CD4-positive, alpha-beta memory T cell (primary cell): Measurements from ENCODE around the gene IL17RA. TPM values are rescaled to one million over a fixed set of nuclear protein-coding genes. Genes with fewer than 3 reads are reported as not detected.
A peak's percentile ranks its signal among the peaks of the same experiment; 100 is the strongest.

Experiments used
- CTCF ChIA-PET: fragments of 350-600 bp; sonication (Branson Sonifier 250); formaldehyde crosslinking; loops from one replicate; lab custom pipeline; 2021; ENCODE audit warnings: inconsistent platforms; ENCODE audit not compliant: partially characterized antibody; lab: Charles Lee
- POLR2A ChIA-PET: fragments of 350-600 bp; sonication (Branson Sonifier 250); formaldehyde crosslinking; loops from one replicate; lab custom pipeline; 2021; ENCODE audit not compliant: partially characterized antibody; lab: Charles Lee
- DNase-seq, 5 donors: peaks; one replicate each; pipeline versions ENCODE4 v3.0.0 to v3.0.0-alpha.2; 2020 to 2022; ENCODE audit warnings: mixed read lengths in 1 of 5
- H3K27ac ChIP-seq: one replicate; pipeline ENCODE4 v1.7.0; 2013; ENCODE audit warnings: low read depth, low read length
- H3K27me3 ChIP-seq: 2 replicates; pipeline ENCODE4 v1.7.0; 2013; ENCODE audit warnings: mild to moderate bottlenecking, low read length, moderate library complexity; ENCODE audit not compliant: insufficient read depth
- H3K36me3 ChIP-seq: 2 replicates; pipeline ENCODE4 v1.7.0; 2013; ENCODE audit warnings: mild to moderate bottlenecking, low read length, moderate library complexity; ENCODE audit not compliant: insufficient read depth
- H3K4me1 ChIP-seq: 2 replicates; pipeline ENCODE4 v1.7.0; 2013; ENCODE audit warnings: mild to moderate bottlenecking, low read length, moderate library complexity; ENCODE audit not compliant: insufficient read depth
- H3K4me3 ChIP-seq, 2 donors: one replicate each; pipeline ENCODE4 v1.7.0; 2013; ENCODE audit warnings: low read length in 2 of 2, mild to moderate bottlenecking in 1 of 2
- H3K9me3 ChIP-seq, 2 donors: one replicate each; pipeline ENCODE4 v1.7.0; 2013; ENCODE audit warnings: low read length in 2 of 2, control low read depth in 1 of 2; ENCODE audit not compliant: control insufficient read depth in 1 of 2
- H3K27ac Mint-ChIP-seq, 7 donors: one replicate each; pipeline ENCODE4 v1.8.0; 2020 to 2021; ENCODE audit warnings: mixed read lengths in 7 of 7, mild to moderate bottlenecking in 6 of 7, inconsistent platforms in 3 of 7, moderate library complexity in 3 of 7
- H3K27me3 Mint-ChIP-seq, 2 donors: one replicate each; pipeline ENCODE4 v1.8.0; 2020 to 2021; ENCODE audit warnings: mixed read lengths in 2 of 2
- H3K36me3 Mint-ChIP-seq, 2 donors: one replicate each; pipeline ENCODE4 v1.8.0; 2020 to 2021; ENCODE audit warnings: mixed read lengths in 2 of 2, inconsistent platforms in 1 of 2, mild to moderate bottlenecking in 1 of 2
- H3K4me1 Mint-ChIP-seq, 4 donors: one replicate each; pipeline ENCODE4 v1.8.0; 2020 to 2021; ENCODE audit warnings: mixed read lengths in 4 of 4, mild to moderate bottlenecking in 1 of 4
- H3K4me3 Mint-ChIP-seq, 8 donors: one replicate each; pipeline ENCODE4 v1.8.0; 2020 to 2021; ENCODE audit warnings: mixed read lengths in 8 of 8, mild to moderate bottlenecking in 7 of 8, moderate library complexity in 6 of 8, inconsistent platforms in 3 of 8
- H3K9me3 Mint-ChIP-seq, 8 donors: one replicate each; pipeline ENCODE4 v1.8.0; 2020 to 2021; ENCODE audit warnings: mixed read lengths in 8 of 8, mild to moderate bottlenecking in 5 of 8, inconsistent platforms in 3 of 8, moderate library complexity in 1 of 8
- intact Hi-C: fragments of 100-400 bp; cut with micrococcal nuclease; formaldehyde crosslinking; loops from one replicate; pipeline ENCODE4 v1.15.1; 2023
- polyA plus RNA-seq, 2 donors: library from polyadenylated mRNA; unstranded; fragments of 300-500 nt; fragmentation: Illumina TruSeq; gene quantifications; one replicate each; pipeline ENCODE4 v1.2.3, GENCODE V29; 2021
- total RNA-seq, 2 experiments: library from RNA; stranded (reverse); gene quantifications; one replicate each; pipeline ENCODE4 v1.2.3, GENCODE V29; 2021

Gene IL17RA
- total and polyA plus RNA-seq, 4 experiments from 2014 or later: 19.8 to 77.2 (median 55.7) TPM

DNA sequence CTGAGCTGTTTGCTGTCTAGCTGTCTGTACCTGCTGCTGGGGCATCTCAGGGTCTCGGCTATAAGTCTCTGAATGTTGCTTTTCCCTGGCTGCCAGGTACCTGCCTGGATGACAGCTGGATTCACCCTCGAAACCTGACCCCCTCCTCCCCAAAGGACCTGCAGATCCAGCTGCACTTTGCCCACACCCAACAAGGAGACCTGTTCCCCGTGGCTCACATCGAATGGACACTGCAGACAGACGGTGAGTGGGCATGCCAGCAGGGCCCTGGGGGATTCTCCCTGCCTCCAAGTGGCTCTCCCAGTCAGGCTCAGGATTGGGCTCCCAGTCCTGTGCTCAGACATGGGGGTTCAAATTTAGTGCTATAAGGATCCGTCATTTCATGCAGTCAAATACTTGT is 12.9 kb downstream of the IL17RA start:
- Histone ChIP-seq H3K4me3 (no peak overlapping the region), H3K27me3 (no peaks in the 10 kb centered on the region), H3K4me1 (peaks cover 84% of the 10 kb centered on the region), H3K27ac (peak overlapping the region; percentile 21), H3K36me3 (peaks cover 42% of the 10 kb centered on the region), H3K9me3 (no peaks in the 10 kb centered on the region)
- Mint-ChIP-seq H3K36me3 (peaks cover 43 to 57% of the 10 kb centered on the region in 2 donors), H3K27ac (peak overlapping the region; percentile 37 to 91 (median 80)), H3K4me3 (peak overlapping the region in 7 of 8 donors; percentile 70 to 90 (median 83)), H3K4me1 (peaks cover 65 to 98% (median 79%) of the 10 kb centered on the region in 4 donors), H3K9me3 (no peaks in the 10 kb centered on the region), H3K27me3 (no peaks in the 10 kb centered on the region)
- DNase-seq: no peak
- POLR2A ChIA-PET: interaction anchor here (1.1 to 6.3 kb wide), 10 partner anchors 8 to 121 kb away, joined by 3 to 75 read pairs (median 5); partner anchors contain the start of genes ADA2, HDHD5 and IL17RA
- intact Hi-C loops: loop anchor here (1.0 to 2.0 kb wide), 2 partner anchors 13 to 17 kb away; partner anchors contain the start of gene IL17RA
- CTCF ChIA-PET: interaction anchor here (0.9 to 1.0 kb wide), 2 partner anchors 9 to 19 kb away, joined by 3 read pairs; no protein-coding TSS in a partner anchor

DNA sequence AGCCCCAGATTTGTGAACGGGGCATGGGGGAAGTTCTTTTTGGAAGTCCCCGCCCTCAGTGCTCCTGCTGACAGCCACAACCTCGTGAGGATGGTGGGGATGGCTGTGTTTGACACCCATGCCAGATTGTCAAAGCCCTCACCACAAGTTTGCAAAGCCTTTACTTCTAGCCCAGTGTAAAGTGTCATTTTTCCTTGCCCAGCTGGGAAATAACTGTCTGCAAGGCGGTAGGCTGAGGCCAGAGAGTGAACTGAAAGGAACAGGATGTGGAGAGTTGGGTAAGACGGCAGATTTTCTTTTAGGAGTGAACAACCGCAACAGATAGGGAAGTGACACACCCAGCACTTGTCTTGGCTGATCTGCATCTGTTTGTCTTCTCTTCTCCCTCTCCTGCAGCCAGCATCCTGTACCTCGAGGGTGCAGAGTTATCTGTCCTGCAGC is 13.6 kb downstream of the IL17RA start:
- intact Hi-C loops: loop anchor here (1.0 to 2.0 kb wide), 2 partner anchors 14 to 16 kb away; partner anchors contain the start of gene IL17RA
- peaks cover 48% of the 10 kb centered on the region for H3K36me3 ChIP-seq
- Mint-ChIP-seq H3K4me3 (peak overlapping the region in 7 of 8 donors; percentile 70 to 90 (median 83)), H3K36me3 (peaks cover 48 to 58% of the 10 kb centered on the region in 2 donors), H3K27me3 (no peaks in the 10 kb centered on the region), H3K9me3 (no peaks in the 10 kb centered on the region), H3K4me1 (peaks cover 60 to 95% (median 77%) of the 10 kb centered on the region in 4 donors), H3K27ac (peak overlapping the region; percentile 80 to 96 (median 91))
- H3K27me3 ChIP-seq: no peaks in the 10 kb centered on the region
- H3K4me3 ChIP-seq: peak overlapping the region in 1 of 2 donors; percentile 26
- H3K9me3 ChIP-seq: no peaks in the 10 kb centered on the region
- ChIA-PET POLR2A (interaction anchor here (0.9 to 6.3 kb wide), 12 partner anchors 9 to 121 kb away, joined by 3 to 75 read pairs (median 4); partner anchors contain the start of genes ADA2, HDHD5 and IL17RA), CTCF (interaction anchor here (1.0 to 1.6 kb wide), 2 partner anchors 10 to 11 kb away, joined by 4 to 7 read pairs; no protein-coding TSS in a partner anchor)
- peak overlapping the region; percentile 21 for H3K27ac ChIP-seq
- peak in 4 of 5 donors; percentile 40 to 54 (median 46) for DNase-seq
- H3K4me1 ChIP-seq: peaks cover 82% of the 10 kb centered on the region

DNA sequence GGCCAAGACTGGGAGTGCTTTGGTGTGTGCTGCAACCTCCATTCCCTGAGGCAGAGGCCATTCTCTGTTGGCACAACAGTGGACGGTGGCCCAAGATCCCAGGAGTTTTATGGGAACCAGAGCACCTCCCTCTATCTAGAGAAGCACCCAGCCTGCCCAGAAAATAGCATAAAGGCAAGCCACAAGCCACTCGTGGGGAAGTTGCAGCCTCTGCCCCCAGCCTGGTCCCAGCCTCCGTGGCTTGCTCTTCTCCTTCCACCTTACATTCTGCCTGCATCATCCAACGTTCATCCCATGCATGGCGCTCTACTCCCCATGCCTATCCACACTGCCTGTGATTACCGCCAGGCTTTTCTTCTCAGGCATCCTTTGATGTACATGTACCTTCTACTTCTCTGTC is 15.8 kb downstream of the IL17RA start:
- H3K36me3 ChIP-seq: peaks cover 64% of the 10 kb centered on the region
- Mint-ChIP-seq H3K4me1 (peaks cover 49 to 87% (median 68%) of the 10 kb centered on the region in 4 donors), H3K27me3 (no peaks in the 10 kb centered on the region), H3K4me3 (peak overlapping the region in 2 of 8 donors; percentile 22 to 58), H3K27ac (peak overlapping the region; percentile 15 to 94 (median 78)), H3K9me3 (no peaks in the 10 kb centered on the region), H3K36me3 (peaks cover 52 to 71% of the 10 kb centered on the region in 2 donors)
- intact Hi-C loops: no loop called here
- no peaks in the 10 kb centered on the region for H3K9me3 ChIP-seq
- H3K27me3 ChIP-seq: no peaks in the 10 kb centered on the region
- POLR2A ChIA-PET: interaction anchor here (0.9 kb wide), 1 partner anchor 13 kb away, joined by 5 read pairs; no protein-coding TSS in a partner anchor
- DNase-seq: no peak
- CTCF ChIA-PET: no interaction called here
- no peak overlapping the region for H3K4me3 ChIP-seq
- H3K27ac ChIP-seq: no peak overlapping the region
- peaks cover 65% of the 10 kb centered on the region for H3K4me1 ChIP-seq

DNA sequence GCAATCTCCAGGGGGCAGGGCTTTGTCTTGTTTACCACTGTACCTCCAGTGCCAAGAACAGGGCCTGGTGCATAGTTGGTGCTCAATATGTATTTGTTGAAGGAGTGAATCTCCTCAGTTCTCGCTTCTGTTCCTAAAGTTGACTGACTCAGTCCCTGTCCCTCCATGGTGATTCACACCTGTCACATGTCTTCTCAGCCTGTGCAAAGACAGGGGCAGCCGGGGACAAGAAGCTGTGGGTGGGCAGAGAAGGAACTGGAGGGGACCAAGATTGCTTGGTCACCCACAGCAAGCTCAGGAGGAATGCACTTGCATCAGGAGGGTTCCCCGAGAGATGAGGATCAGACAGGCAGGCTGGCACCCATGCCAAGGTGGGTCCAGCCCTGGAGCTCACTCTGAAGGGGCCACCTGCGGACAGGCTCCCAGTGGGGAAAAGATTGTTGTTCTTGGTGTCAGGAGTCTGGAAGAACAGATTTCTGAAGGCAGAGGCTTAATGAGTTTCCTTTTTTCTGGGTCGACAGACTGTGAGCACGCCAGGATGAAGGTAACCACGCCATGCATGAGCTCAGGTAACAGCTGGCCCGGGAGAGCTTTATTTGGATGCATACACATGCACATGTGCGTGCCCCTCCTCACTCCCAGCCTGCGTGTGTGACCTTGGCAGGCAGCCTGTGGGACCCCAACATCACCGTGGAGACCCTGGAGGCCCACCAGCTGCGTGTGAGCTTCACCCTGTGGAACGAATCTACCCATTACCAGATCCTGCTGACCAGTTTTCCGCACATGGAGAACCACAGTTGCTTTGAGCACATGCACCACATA is 16.9 kb downstream of the IL17RA start:
- Mint-ChIP-seq H3K4me3 (peak overlapping the region in 2 of 8 donors; percentile 6 to 22), H3K9me3 (no peaks in the 10 kb centered on the region), H3K27ac (peak overlapping the region; percentile 13 to 89 (median 60)), H3K27me3 (no peaks in the 10 kb centered on the region), H3K4me1 (peaks cover 49 to 87% (median 69%) of the 10 kb centered on the region in 4 donors), H3K36me3 (peaks cover 55 to 80% of the 10 kb centered on the region in 2 donors)
- Histone ChIP-seq H3K4me3 (no peak overlapping the region), H3K9me3 (no peaks in the 10 kb centered on the region), H3K4me1 (peaks cover 64% of the 10 kb centered on the region), H3K27me3 (no peaks in the 10 kb centered on the region), H3K36me3 (peaks cover 75% of the 10 kb centered on the region), H3K27ac (no peak overlapping the region)
- ChIA-PET CTCF (interaction anchor here (0.6 kb wide), 1 partner anchor 113 kb away, joined by 3 read pairs; no protein-coding TSS in a partner anchor), POLR2A (interaction anchor here (0.9 to 2.2 kb wide), 2 partner anchors 14 to 15 kb away, joined by 5 to 10 read pairs; no protein-coding TSS in a partner anchor)
- intact Hi-C loops: no loop called here
- DNase-seq: no peak

DNA sequence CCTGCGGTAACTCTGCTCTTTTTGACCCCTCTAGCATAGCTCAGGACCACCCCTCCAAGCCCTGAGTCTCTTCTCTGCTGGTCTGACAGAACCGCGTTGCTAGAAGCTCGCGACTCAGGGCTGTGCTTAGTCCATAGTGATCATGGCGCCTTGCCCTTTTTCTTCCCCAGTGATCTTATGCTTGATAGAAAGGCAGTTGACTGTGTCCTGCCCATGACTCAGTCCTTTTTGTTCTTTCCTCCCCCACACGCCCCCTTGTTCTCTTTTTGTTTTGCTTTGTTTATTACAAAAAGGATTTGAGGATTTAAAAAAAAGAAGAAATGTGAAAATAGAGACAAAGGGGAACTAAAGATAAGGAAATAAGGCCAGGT is 17.5 kb downstream of the IL17RA start:
- Mint-ChIP-seq H3K27ac (peak overlapping the region in 4 of 7 donors; percentile 29 to 81 (median 63)), H3K27me3 (no peaks in the 10 kb centered on the region), H3K36me3 (peaks cover 61 to 83% of the 10 kb centered on the region in 2 donors), H3K9me3 (no peaks in the 10 kb centered on the region), H3K4me1 (peaks cover 49 to 87% (median 69%) of the 10 kb centered on the region in 4 donors), H3K4me3 (no peak overlapping the region)
- DNase-seq: no peak
- Histone ChIP-seq H3K9me3 (no peaks in the 10 kb centered on the region), H3K27ac (no peak overlapping the region), H3K4me3 (no peak overlapping the region), H3K36me3 (peaks cover 76% of the 10 kb centered on the region), H3K27me3 (no peaks in the 10 kb centered on the region), H3K4me1 (peaks cover 64% of the 10 kb centered on the region)
- CTCF ChIA-PET: interaction anchor here (0.6 kb wide), 1 partner anchor 112 kb away, joined by 3 read pairs; no protein-coding TSS in a partner anchor
- intact Hi-C loops: no loop called here
- POLR2A ChIA-PET: interaction anchor here (2.2 kb wide), 1 partner anchor 15 kb away, joined by 10 read pairs; no protein-coding TSS in a partner anchor

DNA sequence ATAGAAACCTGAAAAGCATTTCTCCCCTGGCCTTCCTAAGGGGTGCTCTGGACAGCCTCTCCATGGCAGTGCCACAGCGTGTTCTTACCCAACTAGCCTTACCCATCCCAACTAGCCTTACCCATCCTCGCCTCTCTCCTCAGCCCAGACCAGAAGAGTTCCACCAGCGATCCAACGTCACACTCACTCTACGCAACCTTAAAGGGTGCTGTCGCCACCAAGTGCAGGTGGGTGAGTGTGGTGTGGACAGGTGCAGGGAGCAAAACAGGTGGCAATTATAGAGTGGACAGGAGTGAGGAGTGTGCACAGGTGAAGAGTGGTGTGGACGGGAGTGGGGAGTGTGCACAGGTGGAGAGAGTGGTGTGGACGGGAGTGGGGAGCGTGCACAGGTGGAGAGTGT is 18.6 kb downstream of the IL17RA start:
- Histone ChIP-seq H3K27ac (no peak overlapping the region), H3K4me3 (no peak overlapping the region), H3K9me3 (no peaks in the 10 kb centered on the region), H3K4me1 (peaks cover 62% of the 10 kb centered on the region), H3K27me3 (no peaks in the 10 kb centered on the region), H3K36me3 (peaks cover 86% of the 10 kb centered on the region)
- ChIA-PET POLR2A (interaction anchor here (0.7 to 2.2 kb wide), 2 partner anchors 15 to 16 kb away, joined by 3 to 10 read pairs; no protein-coding TSS in a partner anchor), CTCF (interaction anchor here (1.1 kb wide), 1 partner anchor 29 kb away, joined by 4 read pairs; no protein-coding TSS in a partner anchor)
- Mint-ChIP-seq H3K27ac (peak overlapping the region in 1 of 7 donors; percentile 53), H3K4me3 (no peak overlapping the region), H3K9me3 (no peaks in the 10 kb centered on the region), H3K27me3 (no peaks in the 10 kb centered on the region), H3K4me1 (peaks cover 41 to 83% (median 65%) of the 10 kb centered on the region in 4 donors), H3K36me3 (peaks cover 67 to 82% of the 10 kb centered on the region in 2 donors)
- intact Hi-C loops: no loop called here
- no peak for DNase-seq
